Measurements from ENCODE around the gene HS6ST2.
"Not testable (repeated sequence)": the region's sequence is repeated elsewhere in the genome, so short reads cannot be mapped to it uniquely, and the experiment has no call there.

HS6ST2 gene

GRCh38 chrX:132940727-132941327 is 17.6 kb downstream of the HS6ST2 start:
- DNase-seq, result peak; percentile 16

GRCh38 chrX:132933170-132933569 is 25.3 kb downstream of the HS6ST2 start:
- no peak for DNase-seq

DNA sequence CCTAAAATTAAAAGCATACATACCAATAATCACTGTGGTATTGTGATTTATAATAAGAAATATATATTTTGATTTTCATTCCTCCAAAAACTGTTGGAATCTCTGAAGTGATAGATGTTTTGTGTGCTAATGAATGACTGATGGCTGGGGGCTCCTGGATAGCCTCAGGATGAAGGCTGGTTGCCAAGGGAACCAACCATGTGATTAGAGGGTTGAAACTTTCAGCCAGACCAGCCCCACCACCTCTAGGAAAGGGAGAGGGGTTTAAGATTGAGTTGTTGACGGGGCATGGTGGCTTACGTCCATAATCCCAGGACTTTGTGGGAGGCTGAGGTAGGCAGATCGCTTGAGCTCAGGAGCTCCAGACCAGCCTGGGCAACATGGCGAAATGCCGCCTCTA is 34.0 kb downstream of the HS6ST2 start:
- no peak for DNase-seq

DNA sequence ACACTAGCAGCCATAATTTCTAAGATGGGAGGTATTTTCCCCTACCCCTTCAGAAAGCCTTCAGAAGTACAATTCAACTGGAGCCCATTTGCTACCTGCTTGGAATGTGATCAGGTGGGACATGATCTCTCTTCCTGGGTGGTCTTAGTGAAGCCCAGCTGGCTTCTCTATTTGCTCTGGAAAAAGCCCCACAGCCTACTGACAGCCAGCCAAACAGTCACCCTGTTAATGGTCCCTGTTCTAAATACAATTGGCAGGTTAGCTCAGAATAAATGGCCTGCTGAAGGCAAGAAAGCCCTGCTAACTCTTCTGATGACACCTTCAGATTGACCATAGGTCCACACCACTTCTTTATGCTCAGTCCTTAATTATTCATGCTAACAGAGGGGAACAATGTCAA is 39.9 kb downstream of the HS6ST2 start:
- DNase-seq, result no peak

DNA sequence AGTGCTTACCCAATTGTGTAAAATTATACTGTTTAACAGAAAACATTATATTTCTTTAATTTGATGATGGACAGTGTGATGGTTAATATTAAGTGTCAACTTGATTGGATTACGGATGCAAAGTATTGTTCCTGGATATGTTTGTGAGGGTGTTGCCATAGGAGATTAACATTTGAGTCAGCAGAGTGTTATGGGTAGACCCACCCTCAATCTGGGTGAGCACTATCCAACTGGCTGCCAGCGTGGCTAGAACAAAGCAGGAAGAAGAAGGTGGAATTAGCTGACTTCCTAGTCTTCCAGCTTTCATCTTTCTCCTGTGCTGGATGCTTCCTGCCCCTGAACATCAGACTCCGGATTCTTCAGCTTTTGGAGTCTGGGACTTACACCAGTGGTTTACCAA is 42.1 kb downstream of the HS6ST2 start:
- DNase-seq, result no peak

DNA sequence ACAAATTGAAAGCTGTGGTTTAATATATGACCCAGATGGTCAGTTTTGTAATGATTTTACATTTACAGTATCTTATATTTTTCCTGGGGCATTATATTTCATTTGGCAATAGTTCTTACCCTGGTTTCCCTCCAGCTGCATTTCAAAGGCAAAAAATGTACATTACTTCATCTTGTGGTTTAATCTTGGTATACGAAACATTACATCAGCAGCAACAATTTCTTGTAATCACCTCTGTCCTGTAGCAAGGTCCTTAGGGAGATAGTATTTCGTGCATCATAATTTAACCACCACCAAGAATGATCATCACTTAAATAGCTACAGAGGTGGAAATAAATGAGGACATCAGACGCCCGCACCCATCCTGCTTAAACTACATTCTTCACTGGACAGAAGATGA is 48.8 kb downstream of the HS6ST2 start:
- no peak for DNase-seq

- DNase-seq, result no peak
Measured at GRCh38 chrX:132908891-132909290, 49.5 kb downstream of the HS6ST2 start.

DNA sequence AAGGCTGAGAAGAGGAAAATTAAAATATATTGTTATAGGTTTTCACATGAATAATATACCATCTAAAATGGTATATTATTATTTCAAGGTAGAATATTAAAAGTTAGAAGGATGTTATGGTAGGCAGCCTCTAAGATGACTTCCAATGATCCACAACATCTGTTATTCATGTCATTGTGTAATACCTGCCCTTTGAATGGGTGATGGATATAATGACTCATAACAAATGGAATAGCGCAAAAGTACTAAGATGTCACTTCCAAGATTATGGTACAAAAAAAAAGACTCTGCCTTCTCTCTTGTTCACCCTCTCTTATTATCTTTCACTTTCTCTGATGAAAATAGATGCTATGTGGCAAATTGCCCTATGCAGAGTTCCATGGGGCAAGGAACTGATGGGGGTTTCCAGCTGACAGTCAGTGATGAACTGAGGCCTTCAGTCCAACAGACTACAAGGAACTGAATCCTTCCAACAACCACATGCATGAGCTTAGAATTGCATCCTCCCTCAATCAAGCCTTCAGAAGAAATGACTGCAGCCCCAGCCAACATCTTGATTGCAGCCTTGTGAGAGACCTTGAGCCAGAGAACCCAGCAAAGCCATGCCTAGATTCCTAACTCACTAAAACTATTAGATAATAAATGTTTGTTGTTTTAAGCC is 57.7 kb downstream of the HS6ST2 start:
- DNase-seq, result no peak

GRCh38 chrX:132887569-132887968 is 70.9 kb downstream of the HS6ST2 start:
- DNase-seq, result no peak

DNA sequence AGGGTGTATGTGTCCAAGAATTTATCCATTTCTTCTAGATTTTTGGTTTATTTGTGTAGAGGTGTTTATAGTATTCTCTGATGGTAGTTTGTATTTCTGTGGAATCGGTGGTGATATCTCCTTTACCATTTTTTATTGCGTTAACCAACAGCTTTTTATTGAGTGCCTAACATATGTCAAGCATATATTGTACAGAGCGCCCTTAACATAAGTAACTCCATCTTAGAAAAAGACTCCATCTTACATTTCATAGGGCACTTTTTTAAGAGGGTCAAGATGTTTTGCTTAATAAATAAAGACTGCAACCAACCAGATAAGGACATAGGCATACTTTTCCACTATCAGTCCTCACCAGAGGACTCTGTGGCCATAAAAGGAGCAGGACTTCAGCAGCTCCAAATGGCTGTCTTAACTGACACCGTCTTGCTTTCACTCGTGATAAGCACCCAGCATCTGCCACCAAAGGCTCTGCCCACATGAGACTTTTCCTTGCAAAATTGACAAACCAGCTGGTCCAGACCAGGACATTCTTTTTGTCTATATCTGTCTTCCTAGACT is 75.0 kb downstream of the HS6ST2 start:
- no peak for DNase-seq

- DNase-seq, result not testable (repeated sequence)
Measured at GRCh38 chrX:132880753-132881152, 77.7 kb downstream of the HS6ST2 start.

GRCh38 chrX:132877954-132878536 is 80.4 kb downstream of the HS6ST2 start:
- peak; percentile 16 for DNase-seq

GRCh38 chrX:132876523-132877338 is 81.7 kb downstream of the HS6ST2 start:
- DNase-seq, result no peak

DNA sequence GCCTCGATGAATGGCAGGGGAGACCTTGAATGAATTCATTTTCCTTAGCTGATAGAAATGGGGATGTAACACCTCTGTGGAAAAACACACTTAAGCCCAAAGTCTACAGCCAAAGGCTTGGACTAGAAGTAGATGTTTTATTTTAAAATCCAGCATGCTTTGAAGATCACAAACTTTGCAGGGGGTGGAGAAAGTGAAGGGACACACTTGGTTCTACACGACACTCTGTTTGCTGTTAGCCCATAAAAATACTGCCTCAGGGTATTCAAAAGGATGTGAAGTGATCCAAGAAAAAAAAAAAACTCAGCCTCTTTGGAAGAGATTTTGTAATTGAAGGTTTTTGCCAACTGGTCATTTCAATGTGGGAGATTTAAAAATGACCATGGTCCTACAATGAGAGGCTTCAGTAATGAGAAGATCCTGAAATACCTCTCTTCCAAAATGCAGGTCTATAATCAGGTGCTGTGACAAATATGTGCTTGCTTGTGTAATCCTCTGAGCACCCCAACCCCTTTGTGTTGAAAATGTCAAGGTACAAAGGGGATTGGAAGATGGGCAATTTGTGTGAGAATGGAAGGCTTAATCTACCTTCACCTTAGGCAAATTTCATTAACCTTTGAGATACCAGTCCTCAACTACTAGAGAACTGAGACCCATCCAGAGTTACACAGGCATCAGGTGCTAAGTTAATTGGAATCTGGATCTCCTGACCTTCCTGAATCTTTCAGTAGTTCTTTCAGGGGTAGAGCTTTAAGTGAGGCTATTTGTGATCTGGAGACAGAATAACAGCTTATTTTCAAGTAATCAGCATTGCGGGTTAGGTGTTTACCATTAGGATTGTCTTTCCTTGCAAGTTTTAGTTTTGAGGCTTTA is 82.5 kb downstream of the HS6ST2 start:
- DNase-seq, result no peak

DNA sequence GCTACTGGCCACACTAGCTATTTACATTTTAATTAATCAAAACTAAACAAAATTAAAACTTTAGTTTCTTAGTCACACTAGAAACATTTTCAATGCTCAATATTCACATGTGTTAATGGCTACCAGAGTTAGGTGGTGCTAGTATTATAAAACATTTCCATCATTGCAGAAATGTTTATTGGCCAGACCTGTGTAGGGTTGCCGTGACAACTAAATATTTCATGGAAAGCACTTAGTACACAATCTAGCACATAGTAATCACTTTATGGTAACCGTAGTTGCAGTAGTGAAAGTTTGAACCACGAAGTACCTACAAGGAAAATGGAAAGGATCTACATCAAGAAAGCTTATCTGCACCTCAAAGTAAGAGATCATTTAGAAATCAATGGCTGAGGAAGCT is 95.9 kb downstream of the HS6ST2 start:
- DNase-seq, result no peak

- DNase-seq, result no peak
Measured at GRCh38 chrX:132861076-132861475, 97.4 kb downstream of the HS6ST2 start.

- DNase-seq, result no peak
Measured at GRCh38 chrX:132860200-132860599, 98.2 kb downstream of the HS6ST2 start.

DNA sequence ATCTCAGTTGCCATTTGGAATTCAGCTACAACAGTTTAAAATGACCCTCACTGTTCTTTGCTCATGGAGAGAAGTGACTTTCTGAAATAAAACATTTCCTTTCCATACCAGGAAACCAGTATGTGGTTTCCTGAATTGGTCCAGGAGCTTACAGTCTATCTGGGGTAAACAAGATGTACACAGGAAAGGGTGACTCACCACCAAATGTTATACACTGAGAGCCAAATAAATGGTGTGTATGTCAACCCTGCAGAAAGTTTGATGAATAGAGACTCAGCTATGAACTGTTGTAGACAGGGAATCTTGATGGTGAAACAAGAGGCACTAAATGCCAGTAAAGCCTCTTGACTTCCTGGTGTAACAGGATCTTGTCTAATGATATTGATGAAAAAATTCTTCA is 100.4 kb downstream of the HS6ST2 start:
- no peak for DNase-seq

GRCh38 chrX:132855780-132856341 is 102.6 kb downstream of the HS6ST2 start:
- DNase-seq, result no peak

DNA sequence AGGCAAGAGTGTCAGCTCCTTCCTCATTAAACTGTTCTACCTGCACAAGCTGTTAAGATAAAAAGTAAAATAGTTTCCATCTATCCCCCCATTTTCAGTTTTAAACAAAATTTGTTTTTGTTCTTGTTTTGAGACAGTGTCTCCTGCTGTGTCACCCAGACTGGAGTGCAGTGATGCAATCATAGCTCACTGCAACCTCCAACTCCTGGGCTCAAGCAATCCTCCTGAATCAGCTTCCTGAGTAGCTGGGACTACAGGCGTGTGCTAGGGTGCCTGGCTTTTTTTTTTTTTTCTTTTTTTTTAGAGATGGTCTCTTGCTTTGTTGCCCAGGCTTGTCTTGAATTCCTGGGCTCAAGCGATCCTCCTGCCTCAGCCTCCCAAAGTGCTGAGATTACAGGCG is 105.4 kb downstream of the HS6ST2 start:
- DNase-seq, result no peak

- DNase-seq, result no peak
Measured at GRCh38 chrX:132848296-132848970, 110.0 kb downstream of the HS6ST2 start.

All from NCI-H526 treated with DMSO at 0.1 percent for 48 hours (cell line).